ENCODE measurements around the gene CDH13.

DNA sequence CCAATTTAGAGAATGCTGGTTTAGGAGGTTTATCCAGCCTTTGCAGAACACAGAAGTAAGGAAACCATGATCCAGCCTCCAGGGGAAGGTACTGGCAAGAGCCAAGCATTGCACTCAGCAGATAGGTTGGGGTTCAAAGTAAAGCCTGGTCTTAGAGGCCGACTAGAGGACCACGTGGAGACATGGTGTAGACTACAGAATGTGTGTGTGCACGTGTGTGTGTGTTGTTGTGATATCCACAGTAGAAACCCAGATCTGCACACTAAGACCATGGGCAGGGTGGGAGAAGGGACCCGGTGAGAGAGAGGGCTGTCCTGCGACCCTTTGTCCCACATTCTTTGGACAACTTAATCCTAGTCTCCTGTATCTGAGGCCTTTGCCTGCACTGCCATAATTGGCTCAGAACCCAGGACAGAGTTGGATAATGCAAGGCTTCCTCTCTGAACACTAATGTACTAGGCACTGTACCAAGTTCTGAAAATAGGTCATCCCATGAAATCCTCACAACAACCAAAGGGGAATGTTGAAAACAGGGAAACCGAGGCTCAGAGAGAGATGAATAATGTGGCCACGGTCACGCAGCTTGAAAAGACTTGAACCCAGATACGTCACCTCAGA is 855.9 kb downstream of the CDH13 start:
- no peak for TF ChIP-seq ZFX (IDR thresholded peaks at IDR 0.05; ENCODE audit: borderline replicate concordance)
- TF ChIP-seq, protein P1, sequence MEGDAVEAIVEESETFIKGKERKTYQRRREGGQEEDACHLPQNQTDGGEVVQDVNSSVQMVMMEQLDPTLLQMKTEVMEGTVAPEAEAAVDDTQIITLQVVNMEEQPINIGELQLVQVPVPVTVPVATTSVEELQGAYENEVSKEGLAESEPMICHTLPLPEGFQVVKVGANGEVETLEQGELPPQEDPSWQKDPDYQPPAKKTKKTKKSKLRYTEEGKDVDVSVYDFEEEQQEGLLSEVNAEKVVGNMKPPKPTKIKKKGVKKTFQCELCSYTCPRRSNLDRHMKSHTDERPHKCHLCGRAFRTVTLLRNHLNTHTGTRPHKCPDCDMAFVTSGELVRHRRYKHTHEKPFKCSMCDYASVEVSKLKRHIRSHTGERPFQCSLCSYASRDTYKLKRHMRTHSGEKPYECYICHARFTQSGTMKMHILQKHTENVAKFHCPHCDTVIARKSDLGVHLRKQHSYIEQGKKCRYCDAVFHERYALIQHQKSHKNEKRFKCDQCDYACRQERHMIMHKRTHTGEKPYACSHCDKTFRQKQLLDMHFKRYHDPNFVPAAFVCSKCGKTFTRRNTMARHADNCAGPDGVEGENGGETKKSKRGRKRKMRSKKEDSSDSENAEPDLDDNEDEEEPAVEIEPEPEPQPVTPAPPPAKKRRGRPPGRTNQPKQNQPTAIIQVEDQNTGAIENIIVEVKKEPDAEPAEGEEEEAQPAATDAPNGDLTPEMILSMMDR (IDR thresholded peaks at IDR 0.05), result no peak
